CD4-positive, CD25-positive, alpha-beta regulatory T cell (primary cell): Measurements from ENCODE around the gene AHI1. TPM values are rescaled to one million over a fixed set of nuclear protein-coding genes. Genes with fewer than 3 reads are reported as not detected.
A peak's percentile ranks its signal among the peaks of the same experiment; 100 is the strongest.
"Not testable (repeated sequence)": the region's sequence is repeated elsewhere in the genome, so short reads cannot be mapped to it uniquely, and the experiment has no call there.

Experiments
- ATAC-seq, 2 donors: fragments of 150-1000 bp; cut with Tn5 transposase; one replicate each; pipeline ENCODE4 v1.10.0; 2021; ENCODE audit warnings: low read depth in 2 of 2, moderate number of reproducible peaks in 2 of 2, moderate library complexity in 1 of 2
- DNase-seq, 3 donors: peaks; one replicate each; pipeline versions ENCODE4 v3.0.0 to v3.0.0-alpha.2; 2012 to 2022; ENCODE audit warnings: mixed read lengths in 1 of 3
- H3K27ac ChIP-seq: one replicate; pipeline ENCODE4 v1.7.0; 2013; ENCODE audit warnings: mild to moderate bottlenecking, low read length; ENCODE audit not compliant: insufficient read depth, poor library complexity, severe bottlenecking
- H3K27me3 ChIP-seq: one replicate; pipeline ENCODE4 v1.7.0; 2013; ENCODE audit warnings: low read length; ENCODE audit not compliant: control insufficient read depth, insufficient read depth
- H3K36me3 ChIP-seq: one replicate; pipeline ENCODE4 v1.7.0; 2013; ENCODE audit warnings: mild to moderate bottlenecking, low read length, moderate library complexity; ENCODE audit not compliant: control insufficient read depth, insufficient read depth
- H3K4me1 ChIP-seq: 2 replicates; pipeline ENCODE4 v1.7.0; 2013; ENCODE audit warnings: mild to moderate bottlenecking, low read length; ENCODE audit not compliant: insufficient read depth, control insufficient read depth, poor library complexity, severe bottlenecking
- H3K4me3 ChIP-seq: one replicate; pipeline ENCODE4 v1.7.0; 2013; ENCODE audit warnings: low read depth, mild to moderate bottlenecking, low read length, moderate library complexity
- H3K9me3 ChIP-seq, 2 experiments: 1 replicate in 1 of 2; 2 replicates in 1 of 2; pipeline ENCODE4 v1.7.0; 2013; ENCODE audit warnings: low read length in 2 of 2, mild to moderate bottlenecking in 1 of 2, moderate library complexity in 1 of 2; ENCODE audit not compliant: control insufficient read depth in 2 of 2
- H3K27ac Mint-ChIP-seq, 3 donors: one replicate each; pipeline ENCODE4 v1.8.0; 2020 to 2022; ENCODE audit warnings: mild to moderate bottlenecking in 3 of 3, mixed read lengths in 3 of 3, moderate library complexity in 2 of 3
- H3K27me3 Mint-ChIP-seq: one replicate; pipeline ENCODE4 v1.8.0; 2022; ENCODE audit warnings: mild to moderate bottlenecking, mixed read lengths
- H3K36me3 Mint-ChIP-seq: one replicate; pipeline ENCODE4 v1.8.0; 2020; ENCODE audit warnings: mixed read lengths
- H3K4me1 Mint-ChIP-seq, 4 donors: one replicate each; pipeline ENCODE4 v1.8.0; 2020 to 2022; ENCODE audit warnings: mixed read lengths in 4 of 4, mild to moderate bottlenecking in 1 of 4
- H3K4me3 Mint-ChIP-seq, 4 donors: one replicate each; pipeline ENCODE4 v1.8.0; 2020 to 2022; ENCODE audit warnings: mild to moderate bottlenecking in 4 of 4, mixed read lengths in 4 of 4, moderate library complexity in 3 of 4
- H3K9me3 Mint-ChIP-seq, 7 donors: one replicate each; pipeline ENCODE4 v1.8.0; 2020 to 2022; ENCODE audit warnings: mixed read lengths in 7 of 7, mild to moderate bottlenecking in 3 of 7, moderate library complexity in 2 of 7
- polyA plus RNA-seq, 4 donors: library from polyadenylated mRNA; unstranded; fragments of 300-500 nt; fragmentation: Illumina TruSeq; gene quantifications; one replicate each; pipeline ENCODE4 v1.2.3, GENCODE V29; 2021
- total RNA-seq: library from RNA; stranded (reverse); gene quantifications from one replicate; pipeline ENCODE4 v1.2.3, GENCODE V29; 2022

AHI1 gene
- total and polyA plus RNA-seq, 5 donors from 2014 or later: 1.3 to 12.9 (median 2.2) TPM

DNA sequence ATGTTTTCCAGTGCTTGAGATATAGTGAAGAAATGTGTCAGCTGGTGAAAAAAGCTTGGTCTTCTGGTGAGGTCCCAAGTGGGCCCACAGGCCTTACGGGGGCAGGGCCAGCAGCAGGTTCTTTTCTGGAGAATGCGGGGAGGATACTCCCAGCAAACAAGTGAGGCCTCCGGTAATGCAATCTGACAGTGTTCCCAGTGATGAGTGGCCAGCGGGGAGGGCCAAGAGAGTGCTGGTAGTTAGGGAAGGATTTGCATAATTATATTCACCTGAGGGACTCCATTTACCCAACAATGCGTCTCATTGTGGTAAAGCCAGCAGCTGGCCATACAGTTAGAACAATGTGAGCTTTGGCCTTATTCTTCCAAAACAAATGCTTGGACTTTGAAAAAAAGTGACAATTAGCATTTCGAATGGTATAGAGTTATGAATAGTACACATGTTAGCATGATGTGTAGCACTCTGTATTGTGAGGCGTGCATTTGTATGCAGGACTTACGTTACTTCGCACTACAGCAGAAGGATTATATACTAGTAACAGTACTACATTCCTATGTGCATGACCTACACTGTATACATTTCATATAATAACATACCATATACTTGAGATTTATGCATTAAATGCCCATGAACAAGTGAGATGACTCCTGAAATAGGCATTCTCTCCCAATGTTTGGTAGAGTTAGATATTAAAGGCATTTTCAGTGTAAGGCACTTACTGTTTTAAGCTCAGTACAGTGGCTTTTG is 246.6 kb downstream of the AHI1 start:
- Mint-ChIP-seq H3K4me1 (no peaks in the 10 kb centered on the region), H3K27me3 (no peaks in the 10 kb centered on the region), H3K27ac (peak overlapping the region in 1 of 3 donors; percentile 41), H3K36me3 (no peaks in the 10 kb centered on the region), H3K4me3 (no peak overlapping the region), H3K9me3 (peaks cover 0 to 1% (median 0%) of the 10 kb centered on the region in 7 donors)
- Histone ChIP-seq H3K27me3 (no peaks in the 10 kb centered on the region), H3K36me3 (no peaks in the 10 kb centered on the region), H3K9me3 (no peaks in the 10 kb centered on the region), H3K27ac (no peak overlapping the region), H3K4me1 (no peaks in the 10 kb centered on the region), H3K4me3 (no peak overlapping the region)
- ATAC-seq (no peak), DNase-seq (no peak)

DNA sequence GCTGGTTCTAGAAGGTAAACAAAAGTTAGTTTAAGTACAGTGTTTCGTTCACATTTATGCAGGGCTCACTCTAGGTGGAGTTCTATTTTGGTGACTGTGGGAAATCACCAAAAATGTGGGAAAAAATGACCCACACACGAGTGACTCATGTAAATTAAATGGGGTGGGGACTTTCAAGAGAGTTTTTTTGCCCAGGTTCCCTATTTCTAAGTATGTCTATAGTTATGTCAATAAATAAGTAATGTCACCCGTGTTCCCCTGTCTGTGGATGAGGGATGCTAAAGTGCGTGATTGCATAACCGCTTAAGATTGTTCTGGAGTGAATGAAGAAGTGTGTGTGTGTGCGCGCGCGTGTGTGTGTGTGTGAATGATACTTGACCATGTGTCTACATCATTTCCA is 247.3 kb downstream of the AHI1 start:
- H3K27ac ChIP-seq: no peak overlapping the region
- H3K27me3 ChIP-seq: no peaks in the 10 kb centered on the region
- no peak for ATAC-seq
- H3K9me3 Mint-ChIP-seq: peaks cover 0 to 1% (median 0%) of the 10 kb centered on the region in 7 donors
- H3K4me1 Mint-ChIP-seq: no peaks in the 10 kb centered on the region
- no peak overlapping the region for H3K4me3 Mint-ChIP-seq
- no peaks in the 10 kb centered on the region for H3K4me1 ChIP-seq
- H3K27ac Mint-ChIP-seq: no peak overlapping the region
- no peaks in the 10 kb centered on the region for H3K36me3 Mint-ChIP-seq
- no peak for DNase-seq
- no peaks in the 10 kb centered on the region for H3K36me3 ChIP-seq
- H3K4me3 ChIP-seq: no peak overlapping the region
- H3K9me3 ChIP-seq: no peaks in the 10 kb centered on the region
- peaks cover 4% of the 10 kb centered on the region for H3K27me3 Mint-ChIP-seq

DNA sequence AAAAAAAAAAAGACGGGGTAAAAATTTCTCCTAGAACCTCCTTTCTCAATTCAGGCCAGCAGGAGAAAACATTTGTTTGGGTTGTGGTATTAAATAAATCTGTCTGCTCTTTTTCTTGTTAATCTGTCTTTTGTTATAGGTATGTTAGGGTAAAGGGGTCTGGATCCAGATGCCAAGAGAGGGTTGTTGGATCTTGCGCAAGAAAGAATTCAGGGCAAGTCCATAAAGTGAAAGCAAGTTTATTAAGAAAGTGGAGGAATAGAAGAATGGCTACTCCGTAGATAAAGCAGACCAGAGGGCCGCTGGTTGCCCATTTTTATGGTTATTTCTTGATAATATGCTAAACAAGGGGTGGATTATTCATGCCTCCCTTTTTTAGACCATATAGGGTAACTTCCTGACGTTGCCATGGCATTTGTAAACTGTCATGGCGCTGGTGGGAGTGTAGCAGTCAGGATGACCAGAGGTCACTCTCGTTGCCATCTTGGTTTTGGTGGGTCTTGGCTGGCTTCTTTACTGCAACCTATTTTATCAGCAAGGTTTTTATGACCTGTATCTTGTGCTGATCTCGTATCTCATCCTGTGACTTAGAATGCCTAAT is 251.0 kb downstream of the AHI1 start:
- ATAC-seq, H3K36me3 ChIP-seq, H3K4me1 ChIP-seq, H3K4me3 ChIP-seq, H3K27ac Mint-ChIP-seq, H3K27me3 Mint-ChIP-seq, H3K36me3 Mint-ChIP-seq, H3K4me3 Mint-ChIP-seq, H3K27me3 ChIP-seq, DNase-seq, H3K9me3 ChIP-seq, H3K9me3 Mint-ChIP-seq, H3K27ac ChIP-seq, H3K4me1 Mint-ChIP-seq: not testable (repeated sequence)

GRCh38 chr6:135244805-135245204 is 252.7 kb downstream of the AHI1 start:
- no peak for DNase-seq
- peak overlapping the region in 1 of 4 donors; percentile 27 for H3K4me3 Mint-ChIP-seq
- H3K27me3 Mint-ChIP-seq: peaks cover 4% of the 10 kb centered on the region
- no peaks in the 10 kb centered on the region for H3K36me3 Mint-ChIP-seq
- Histone ChIP-seq H3K4me3 (no peak overlapping the region), H3K4me1 (no peaks in the 10 kb centered on the region), H3K27ac (no peak overlapping the region), H3K36me3 (no peaks in the 10 kb centered on the region), H3K9me3 (no peaks in the 10 kb centered on the region), H3K27me3 (no peaks in the 10 kb centered on the region)
- no peak for ATAC-seq
- H3K4me1 Mint-ChIP-seq: peaks cover 0 to 4% (median 1%) of the 10 kb centered on the region in 4 donors
- peaks cover 0 to 1% (median 0%) of the 10 kb centered on the region in 7 donors for H3K9me3 Mint-ChIP-seq
- no peak overlapping the region for H3K27ac Mint-ChIP-seq

DNA sequence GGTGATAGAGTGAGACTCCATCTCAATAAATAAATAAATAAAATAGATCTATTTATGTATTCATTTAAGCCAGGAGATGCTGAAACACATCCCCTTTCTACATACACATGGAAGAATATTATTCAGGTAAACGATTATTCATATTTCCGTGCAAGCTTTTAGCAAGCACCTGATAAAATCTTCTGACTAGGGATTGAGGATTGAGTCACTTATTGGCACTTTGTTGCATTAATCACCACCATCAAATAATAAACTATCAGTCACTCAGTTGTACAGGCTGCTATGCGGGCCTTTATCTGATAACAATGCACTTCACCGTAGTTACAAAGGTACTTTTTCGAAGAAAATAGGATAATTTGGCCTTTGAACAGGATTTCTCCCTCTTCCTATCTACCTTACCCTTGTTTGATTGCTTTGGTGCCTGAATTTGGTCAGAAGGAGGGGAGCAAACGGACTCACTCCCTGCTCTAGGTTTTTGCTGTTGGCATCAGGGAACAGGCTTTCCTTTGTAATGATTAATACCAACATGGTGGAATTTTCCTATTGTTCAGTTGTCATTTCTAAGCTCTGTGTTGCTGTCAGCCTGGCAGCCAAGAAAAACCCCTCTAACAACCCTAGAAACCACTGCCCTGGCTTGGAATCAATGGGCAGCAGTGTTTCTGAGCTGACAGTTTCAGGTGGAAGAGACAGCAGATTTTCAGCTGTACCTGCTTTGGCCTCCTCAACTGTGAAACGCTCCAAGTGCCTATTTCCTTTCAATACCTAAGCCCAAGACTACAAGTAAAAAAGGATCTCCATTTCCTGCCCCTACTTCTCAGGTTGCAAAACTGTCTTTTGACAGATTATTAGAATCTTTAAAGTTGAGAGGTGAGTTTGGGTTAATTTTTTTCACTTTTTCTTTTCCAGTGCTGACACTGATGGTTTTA is 253.4 kb downstream of the AHI1 start:
- no peak overlapping the region for H3K4me3 Mint-ChIP-seq
- no peaks in the 10 kb centered on the region for H3K27me3 ChIP-seq
- DNase-seq (no peak), ATAC-seq (no peak)
- no peaks in the 10 kb centered on the region for H3K36me3 ChIP-seq
- no peaks in the 10 kb centered on the region for H3K4me1 ChIP-seq
- H3K36me3 Mint-ChIP-seq: no peaks in the 10 kb centered on the region
- no peak overlapping the region for H3K27ac ChIP-seq
- no peak overlapping the region for H3K27ac Mint-ChIP-seq
- peaks cover 4% of the 10 kb centered on the region for H3K27me3 Mint-ChIP-seq
- peaks cover 0 to 1% (median 0%) of the 10 kb centered on the region in 7 donors for H3K9me3 Mint-ChIP-seq
- no peak overlapping the region for H3K4me3 ChIP-seq
- H3K9me3 ChIP-seq: no peaks in the 10 kb centered on the region
- H3K4me1 Mint-ChIP-seq: peaks cover 0 to 4% (median 1%) of the 10 kb centered on the region in 4 donors

DNA sequence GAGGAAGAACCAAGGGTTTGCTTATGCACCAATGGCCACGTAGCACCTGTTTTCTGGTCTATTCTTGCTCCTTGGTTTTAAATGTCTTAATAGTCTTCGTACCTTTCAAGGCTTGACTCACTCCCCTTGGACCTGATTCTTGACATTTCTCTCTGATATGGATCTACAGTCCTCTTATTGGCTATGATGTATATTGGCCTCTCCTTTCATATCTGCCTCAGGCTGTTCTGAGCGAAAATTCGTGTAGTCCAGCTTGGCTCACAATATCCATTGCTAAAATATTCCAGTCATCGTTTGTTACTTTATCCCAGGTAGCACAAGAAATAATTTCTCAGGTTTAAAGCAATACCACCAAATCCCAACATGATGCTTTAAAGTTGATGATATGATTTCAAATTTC is 256.8 kb downstream of the AHI1 start:
- ATAC-seq (no peak), DNase-seq (no peak)
- no peak overlapping the region for H3K27ac ChIP-seq
- H3K36me3 Mint-ChIP-seq: peaks cover 4% of the 10 kb centered on the region
- H3K4me3 Mint-ChIP-seq: no peak overlapping the region
- H3K9me3 ChIP-seq: no peaks in the 10 kb centered on the region
- no peaks in the 10 kb centered on the region for H3K36me3 ChIP-seq
- H3K9me3 Mint-ChIP-seq: peaks cover 0 to 1% (median 0%) of the 10 kb centered on the region in 7 donors
- no peak overlapping the region for H3K4me3 ChIP-seq
- H3K4me1 ChIP-seq: peaks cover 5% of the 10 kb centered on the region
- peaks cover 0 to 12% (median 7%) of the 10 kb centered on the region in 4 donors for H3K4me1 Mint-ChIP-seq
- H3K27me3 ChIP-seq: no peaks in the 10 kb centered on the region
- no peak overlapping the region for H3K27ac Mint-ChIP-seq
- H3K27me3 Mint-ChIP-seq: peaks cover 2% of the 10 kb centered on the region

DNA sequence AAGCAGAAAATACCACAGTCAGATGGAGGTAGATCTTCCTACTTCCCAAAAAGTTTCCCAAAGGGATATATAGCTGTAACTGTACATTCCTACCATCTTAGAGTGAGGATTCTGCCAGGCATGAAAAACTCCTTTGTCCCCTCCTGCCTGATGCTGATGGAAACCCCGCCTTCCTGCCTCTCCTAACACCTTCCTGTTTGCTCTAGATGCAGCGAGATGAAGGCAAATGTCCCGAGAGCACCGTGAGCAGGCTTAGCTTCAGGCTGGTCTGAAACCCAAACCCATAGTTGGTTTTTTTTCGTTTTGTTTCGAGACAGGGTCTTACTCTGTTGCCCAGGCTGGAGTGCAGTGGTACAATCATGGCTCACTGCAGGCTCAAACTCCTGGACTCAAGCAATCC is 260.8 kb downstream of the AHI1 start:
- Histone ChIP-seq H3K36me3 (no peaks in the 10 kb centered on the region), H3K27ac (no peak overlapping the region), H3K27me3 (no peaks in the 10 kb centered on the region), H3K9me3 (no peaks in the 10 kb centered on the region), H3K4me1 (peaks cover 8% of the 10 kb centered on the region), H3K4me3 (no peak overlapping the region)
- no peaks in the 10 kb centered on the region for H3K27me3 Mint-ChIP-seq
- no peak for ATAC-seq
- H3K4me1 Mint-ChIP-seq: peaks cover 7 to 15% (median 9%) of the 10 kb centered on the region in 4 donors
- no peak for DNase-seq
- no peak overlapping the region for H3K4me3 Mint-ChIP-seq
- peak overlapping the region in 2 of 3 donors; percentile 6 to 7 for H3K27ac Mint-ChIP-seq
- no peaks in the 10 kb centered on the region for H3K9me3 Mint-ChIP-seq
- peaks cover 4% of the 10 kb centered on the region for H3K36me3 Mint-ChIP-seq
